GM23338 (cell line): ENCODE results near the gene B4GALT5. TPM values are rescaled to one million over a fixed set of nuclear protein-coding genes. Genes with fewer than 3 reads are reported as not detected.
A peak's percentile ranks its signal among the peaks of the same experiment; 100 is the strongest.

ENCODE experiments used
- ATAC-seq: fragments of 200-7000 bp; cut with Tn5 transposase; 3 replicates; pipeline ENCODE4 v1.9.1; 2020
- DNase-seq: peaks from one replicate; pipeline ENCODE4 v3.0.0-alpha.2; 2015; ENCODE audit warnings: low spot score
- H2AFZ ChIP-seq: fragments of 200-600 bp; sonication (generic); 2 replicates; pipeline ENCODE4 v1.8.0; 2016; ENCODE audit warnings: antibody characterized with exemption, mild to moderate bottlenecking, moderate library complexity
- H3F3A ChIP-seq: fragments of 200-600 bp; sonication (generic); replicated peaks from 2 replicates; pipeline ENCODE4 v1.8.0; 2017; ENCODE audit warnings: antibody characterized with exemption, mixed run types, low read depth
- H3K27ac ChIP-seq: fragments of 200-600 bp; sonication (generic); 2 replicates; pipeline ENCODE4 v1.6.1; 2016; ENCODE audit warnings: low read depth
- H3K27me3 ChIP-seq: fragments of 200-600 bp; sonication (generic); 2 replicates; pipeline ENCODE4 v1.8.0; 2016; ENCODE audit warnings: mild to moderate bottlenecking, mixed run types, moderate library complexity; ENCODE audit not compliant: insufficient read depth
- H3K36me3 ChIP-seq: fragments of 200-600 bp; sonication (generic); 2 replicates; pipeline ENCODE4 v1.8.0; 2016; ENCODE audit warnings: mild to moderate bottlenecking; ENCODE audit not compliant: insufficient read depth
- H3K4me1 ChIP-seq: fragments of 200-600 bp; sonication (generic); 2 replicates; pipeline ENCODE4 v1.8.0; 2016; ENCODE audit warnings: mild to moderate bottlenecking, moderate library complexity; ENCODE audit not compliant: insufficient read depth
- H3K4me2 ChIP-seq: fragments of 200-600 bp; sonication (generic); 2 replicates; pipeline ENCODE4 v1.7.1; 2017; ENCODE audit warnings: mixed run types
- H3K4me3 ChIP-seq: fragments of 200-600 bp; sonication (generic); 2 replicates; pipeline ENCODE4 v1.6.1; 2016; ENCODE audit warnings: mixed run types
- H3K79me2 ChIP-seq: fragments of 200-600 bp; sonication (generic); replicated peaks from 2 replicates; pipeline ENCODE4 v1.8.0; 2017; ENCODE audit warnings: mild to moderate bottlenecking; ENCODE audit not compliant: insufficient read depth
- H3K9me2 ChIP-seq: fragments of 200-600 bp; sonication (generic); 2 replicates; pipeline ENCODE4 v1.8.0; 2017; ENCODE audit not compliant: insufficient read depth
- H4K20me1 ChIP-seq: fragments of 200-600 bp; sonication (generic); replicated peaks from 2 replicates; pipeline ENCODE4 v1.8.0; 2017; ENCODE audit warnings: mild to moderate bottlenecking; ENCODE audit not compliant: insufficient read depth
- H3K27ac Mint-ChIP-seq: 2 replicates; pipeline ENCODE4 v1.8.0; 2020; ENCODE audit warnings: inconsistent platforms, mild to moderate bottlenecking, moderate library complexity, mixed read lengths
- H3K27me3 Mint-ChIP-seq: 3 replicates; pipeline ENCODE4 v1.8.0; 2022; ENCODE audit warnings: low read depth, mild to moderate bottlenecking, moderate library complexity, mixed read lengths, inconsistent platforms; ENCODE audit not compliant: insufficient read depth, poor library complexity
- H3K36me3 Mint-ChIP-seq: 3 replicates; pipeline ENCODE4 v1.8.0; 2021; ENCODE audit warnings: low read depth, mild to moderate bottlenecking, inconsistent platforms, moderate library complexity, mixed read lengths
- H3K4me1 Mint-ChIP-seq: 3 replicates; pipeline ENCODE4 v1.8.0; 2020; ENCODE audit warnings: mild to moderate bottlenecking, inconsistent platforms, mixed read lengths
- H3K4me3 Mint-ChIP-seq: 3 replicates; pipeline ENCODE4 v1.8.0; 2021; ENCODE audit warnings: moderate library complexity, mild to moderate bottlenecking, inconsistent platforms, mixed read lengths
- H3K9me3 Mint-ChIP-seq: 3 replicates; pipeline ENCODE4 v1.8.0; 2020; ENCODE audit warnings: moderate library complexity, mild to moderate bottlenecking, inconsistent platforms, mixed read lengths
- CREB1 ChIP-seq: fragments of 250-450 bp; sonication (Bioruptor Pico); IDR thresholded peaks from 2 replicates; pipeline ENCODE4 v1.5.0; 2020; ENCODE audit warnings: low read depth, mild to moderate bottlenecking, moderate library complexity
- CTCF ChIP-seq, 2 experiments: fragments of 200-600 bp in 1 of 2; sonication (generic) in 1 of 2; conservative IDR thresholded peaks; 2 replicates each; pipeline versions ENCODE4 v1.5.1 to v1.6.1; 2016 to 2017; ENCODE audit warnings: antibody characterized with exemption in 2 of 2, low read depth in 2 of 2, mild to moderate bottlenecking in 2 of 2, moderate library complexity in 1 of 2
- ETS1 ChIP-seq: IDR thresholded peaks from 2 replicates; pipeline ENCODE4 v1.6.1; 2016; ENCODE audit warnings: antibody characterized with exemption
- EZH2 ChIP-seq: fragments of 200-600 bp; sonication (generic); IDR thresholded peaks from one replicate; pipeline ENCODE4 v1.8.0; 2017; ENCODE audit warnings: antibody characterized with exemption, mild to moderate bottlenecking, low read depth; ENCODE audit not compliant: unreplicated experiment
- EZH2phosphoT487 ChIP-seq: fragments of 200-600 bp; sonication (generic); IDR thresholded peaks from one replicate; pipeline ENCODE4 v1.8.1; 2018; ENCODE audit warnings: antibody characterized with exemption; ENCODE audit not compliant: unreplicated experiment
- JUNB ChIP-seq: IDR thresholded peaks from one replicate; pipeline ENCODE4 v1.6.1; 2016; ENCODE audit warnings: antibody characterized with exemption; ENCODE audit not compliant: unreplicated experiment
- NANOG ChIP-seq: IDR thresholded peaks from 2 replicates; pipeline ENCODE4 v1.6.1; 2016; ENCODE audit warnings: antibody characterized with exemption, borderline replicate concordance
- STAT1 ChIP-seq: IDR thresholded peaks from one replicate; pipeline ENCODE4 v1.6.1; 2016; ENCODE audit warnings: antibody characterized with exemption; ENCODE audit not compliant: unreplicated experiment
- ZNF114 ChIP-seq: fragments of 250-450 bp; sonication (Bioruptor Pico); IDR thresholded peaks from 2 replicates; pipeline ENCODE4 v1.5.0; 2020; ENCODE audit warnings: mild to moderate bottlenecking, moderate library complexity
- ZNF331 ChIP-seq: fragments of 250-450 bp; sonication (Bioruptor Pico); IDR thresholded peaks from 2 replicates; pipeline ENCODE4 v1.5.0; 2020; ENCODE audit warnings: low read depth, mild to moderate bottlenecking, moderate library complexity
- polyA plus RNA-seq: library from polyadenylated mRNA; unstranded; fragments of >200 nt; fragmentation: Nextera tagmentation; extraction: Ambion mirVana; gene quantifications from 2 replicates; pipeline ENCODE4 v1.2.1, GENCODE V29; 2016
- total RNA-seq: library from RNA; depleted of rRNA; stranded (reverse); fragments of >200 nt; shearing (Covaris generic); gene quantifications from 2 replicates; pipeline ENCODE4 v1.2.3, GENCODE V29; 2014

B4GALT5 gene
- total and polyA plus RNA-seq, 2 experiments from 2014 or later = 19.1 to 50.3 TPM

GRCh38 chr20:49700411-49701185 is 13.1 kb downstream of the B4GALT5 start:
- peaks cover 61% of the 10 kb centered on the region for H3K4me1 ChIP-seq
- ATAC-seq = no peak
- no peak for TF ChIP-seq CTCF (conservative IDR thresholded peaks at IDR 0.05; ENCODE audit: low read depth in 2 of 2)
- TF ChIP-seq CREB1 = no peak
- TF ChIP-seq ZNF114 (CRISPR knock-in tag) = no peak
- no peak for TF ChIP-seq JUNB
- TF ChIP-seq ETS1 = no peak
- no peak for TF ChIP-seq EZH2

GRCh38 chr20:49699200-49699992 is 14.3 kb downstream of the B4GALT5 start:
- peaks cover 6% of the 10 kb centered on the region for H3K27me3 Mint-ChIP-seq
- H3K4me1 Mint-ChIP-seq = peaks cover 68% of the 10 kb centered on the region
- H3K4me2 ChIP-seq = peak overlapping the region; percentile 10
- no peaks in the 10 kb centered on the region for H3K36me3 ChIP-seq
- H3K4me1 ChIP-seq = peaks cover 61% of the 10 kb centered on the region
- peak overlapping the region; percentile 32 for H3K27ac Mint-ChIP-seq
- H3K27me3 ChIP-seq = no peaks in the 10 kb centered on the region
- no peaks in the 10 kb centered on the region for H3K9me2 ChIP-seq
- H4K20me1 ChIP-seq = peaks cover 65% of the 10 kb centered on the region
- no peak overlapping the region for H3K4me3 ChIP-seq
- 0 out of 2 replicates have a peak, but pooled peaks cover 3% of the 10 kb centered on the region for H3F3A ChIP-seq
- TF ChIP-seq ZNF331 = no peak
- TF ChIP-seq CTCF (conservative IDR thresholded peaks at IDR 0.05; ENCODE audit: low read depth in 2 of 2) = no peak
- TF ChIP-seq NANOG = no peak
- TF ChIP-seq EZH2phosphoT487 = no peak
- TF ChIP-seq ZNF114 (CRISPR knock-in tag) = no peak
- TF ChIP-seq EZH2 = no peak
- no peak for TF ChIP-seq STAT1
- peak overlapping the region; percentile 4; the same call in 1 of the 3 replicates for H3K4me3 Mint-ChIP-seq
- no peak overlapping the region for H3K27ac ChIP-seq
- H3K79me2 ChIP-seq = peaks cover 100% of the 10 kb centered on the region
- H3K9me3 Mint-ChIP-seq = no peaks in the 10 kb centered on the region
- ATAC-seq = peak; percentile 30
- H3K36me3 Mint-ChIP-seq = no peaks in the 10 kb centered on the region
- H2AFZ ChIP-seq = no peak overlapping the region
- DNase-seq = peak; percentile 30

More at GRCh38 chr20:49700411-49701185, 13.1 kb downstream of the B4GALT5 start:
- no peaks in the 10 kb centered on the region for H3K27me3 ChIP-seq
- H3F3A ChIP-seq = no peaks in the 10 kb centered on the region
- H3K27ac ChIP-seq = peak overlapping the region; percentile 21; the same call in 1 of the 2 replicates
- H3K36me3 ChIP-seq = no peaks in the 10 kb centered on the region
- Mint-ChIP-seq H3K9me3 (no peaks in the 10 kb centered on the region), H3K27ac (peak overlapping the region; percentile 83), H3K4me1 (peaks cover 70% of the 10 kb centered on the region), H3K4me3 (no peak overlapping the region), H3K36me3 (peaks cover 6% of the 10 kb centered on the region; the same call in 1 of the 3 replicates), H3K27me3 (peaks cover 8% of the 10 kb centered on the region)
- no peak overlapping the region for H2AFZ ChIP-seq
- no peak overlapping the region for H3K4me3 ChIP-seq
- H3K79me2 ChIP-seq = peaks cover 100% of the 10 kb centered on the region
- peak overlapping the region; percentile 31; the same call in 1 of the 2 replicates for H3K4me2 ChIP-seq
- DNase-seq = no peak
- peaks cover 66% of the 10 kb centered on the region for H4K20me1 ChIP-seq
- H3K9me2 ChIP-seq = no peaks in the 10 kb centered on the region
